HG02840 (cell line): Measurements from ENCODE around the gene EXOSC6.
"Not testable (repeated sequence)": the region's sequence is repeated elsewhere in the genome, so short reads cannot be mapped to it uniquely, and the experiment has no call there.

Experiments
- ATAC-seq: cut with Tn5 transposase; IDR thresholded peaks from one replicate; pipeline ENCODE4 v1.9.1; 2021; ENCODE audit warnings: mild to moderate bottlenecking, moderate library complexity, moderate number of reproducible peaks; ENCODE audit not compliant: unreplicated experiment, low FRiP score

EXOSC6 gene

DNA sequence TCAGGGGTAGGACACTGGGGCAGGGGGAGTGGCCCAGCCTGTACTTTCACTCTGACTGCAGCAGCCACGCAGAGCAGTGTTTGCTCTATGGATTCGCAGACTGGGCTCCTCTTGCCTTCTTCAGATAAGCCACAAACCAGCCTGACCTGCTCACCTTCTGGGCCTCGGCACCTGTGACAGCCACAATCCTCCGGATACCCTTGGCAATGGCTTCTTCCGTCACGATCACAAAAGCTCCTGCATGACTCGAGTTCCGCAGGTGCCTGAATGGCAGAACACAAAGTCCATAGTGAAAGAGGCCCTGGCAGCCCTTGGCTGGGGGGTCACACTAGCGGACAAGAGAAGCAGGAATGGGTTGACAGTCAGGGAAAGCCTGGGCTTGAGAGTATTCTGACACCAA, 3.8 kb upstream of the EXOSC6 start:
- no peak for ATAC-seq

GRCh38 chr16:70254965-70255286, 3.2 kb upstream of the EXOSC6 start:
- ATAC-seq = no peak

- ATAC-seq = no peak
Measured at GRCh38 chr16:70254180-70254964, 2.6 kb upstream of the EXOSC6 start.

- no peak for ATAC-seq
Measured at GRCh38 chr16:70253291-70254106, 1.8 kb upstream of the EXOSC6 start.

GRCh38 chr16:70252355-70252988, 732 bp upstream of the EXOSC6 start:
- no peak for ATAC-seq

DNA sequence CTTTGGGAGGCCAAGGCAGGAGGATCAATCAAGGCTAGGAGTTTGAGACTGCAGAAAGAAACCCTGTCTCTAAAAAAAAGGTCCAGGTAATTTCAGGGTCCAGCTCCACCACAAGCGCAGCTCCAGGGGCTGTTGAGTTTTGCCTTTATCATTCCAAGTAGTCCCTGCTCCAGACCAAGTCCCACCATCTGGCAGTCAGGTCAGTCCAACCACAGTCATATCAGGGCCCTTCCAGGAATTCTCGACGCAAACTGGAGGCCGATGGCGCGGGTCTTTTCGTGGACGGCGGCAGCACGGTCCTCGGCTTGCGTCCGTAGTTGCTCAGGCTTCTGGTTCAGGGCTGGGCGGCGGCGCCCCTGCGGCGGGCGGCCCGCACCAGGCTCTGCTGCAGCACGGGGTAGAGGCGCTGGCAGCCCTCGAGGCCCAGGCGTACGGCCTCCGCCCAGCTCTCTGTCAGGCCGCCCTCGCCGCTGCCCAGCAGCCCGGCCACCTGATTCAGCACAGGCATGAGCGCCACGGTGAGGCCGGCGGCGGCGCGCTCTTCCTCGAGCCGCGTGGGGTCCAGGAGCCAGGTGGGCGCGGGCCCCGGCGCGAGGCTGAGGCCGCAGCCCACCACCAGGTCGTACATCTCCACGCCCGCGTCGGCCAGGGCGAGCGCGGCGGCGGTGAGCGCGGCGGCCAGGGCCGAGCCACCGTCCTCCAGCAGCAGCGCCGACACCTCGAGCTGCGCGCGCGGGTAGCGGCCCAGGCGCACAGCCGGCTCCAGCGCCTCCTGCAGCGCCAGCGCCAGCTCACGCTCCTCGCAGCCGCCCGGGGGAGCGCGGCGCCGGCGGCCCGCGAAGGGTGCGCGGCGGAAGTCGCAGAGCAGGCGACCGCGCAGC, 752 bp downstream of the EXOSC6 start:
- peak; percentile 29 for ATAC-seq

- ATAC-seq = not testable (repeated sequence)
Measured at GRCh38 chr16:70249697-70250096, 2.0 kb downstream of the EXOSC6 start.

DNA sequence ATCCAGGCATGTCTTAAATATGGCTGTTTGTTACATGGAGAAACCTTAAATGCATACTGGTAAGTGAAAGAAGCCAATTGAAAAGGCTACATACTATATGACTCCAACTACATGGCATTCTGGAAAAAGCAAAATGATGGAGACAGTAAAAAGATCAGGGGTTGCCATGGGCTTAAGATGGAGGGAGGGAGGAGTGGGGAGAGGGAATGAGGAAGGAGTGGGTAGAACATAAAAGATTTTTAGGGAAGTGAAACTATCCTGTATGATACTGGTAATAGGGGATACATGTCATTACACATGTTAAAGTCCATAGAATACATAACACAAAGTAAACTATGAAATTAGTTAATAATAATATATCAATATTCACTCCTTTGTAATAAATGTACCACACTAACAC, 13.0 kb downstream of the EXOSC6 start:
- not testable (repeated sequence) for ATAC-seq

DNA sequence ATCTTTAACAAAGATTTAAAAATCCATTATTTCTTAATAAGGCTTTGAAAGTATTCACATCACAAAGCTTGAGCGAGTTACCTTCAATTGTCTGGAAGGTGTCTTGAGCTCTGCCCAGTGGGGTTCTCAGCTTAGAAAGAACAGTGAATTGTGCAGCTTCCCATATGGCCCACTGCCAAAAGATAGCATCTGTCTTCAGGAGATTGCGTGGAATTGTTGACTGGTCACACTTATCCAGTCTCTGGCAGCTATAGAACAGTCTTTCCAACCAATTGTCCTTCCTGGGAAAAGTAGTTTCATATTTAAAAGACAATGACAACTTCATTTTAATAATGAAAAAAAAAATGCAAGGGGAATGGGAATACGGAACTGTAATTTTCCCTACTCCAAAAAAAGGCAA, 19.9 kb downstream of the EXOSC6 start:
- ATAC-seq = not testable (repeated sequence)

- not testable (repeated sequence) for ATAC-seq
Measured at GRCh38 chr16:70226024-70226423, 25.7 kb downstream of the EXOSC6 start.

GRCh38 chr16:70225430-70225829, 26.3 kb downstream of the EXOSC6 start:
- ATAC-seq = not testable (repeated sequence)

DNA sequence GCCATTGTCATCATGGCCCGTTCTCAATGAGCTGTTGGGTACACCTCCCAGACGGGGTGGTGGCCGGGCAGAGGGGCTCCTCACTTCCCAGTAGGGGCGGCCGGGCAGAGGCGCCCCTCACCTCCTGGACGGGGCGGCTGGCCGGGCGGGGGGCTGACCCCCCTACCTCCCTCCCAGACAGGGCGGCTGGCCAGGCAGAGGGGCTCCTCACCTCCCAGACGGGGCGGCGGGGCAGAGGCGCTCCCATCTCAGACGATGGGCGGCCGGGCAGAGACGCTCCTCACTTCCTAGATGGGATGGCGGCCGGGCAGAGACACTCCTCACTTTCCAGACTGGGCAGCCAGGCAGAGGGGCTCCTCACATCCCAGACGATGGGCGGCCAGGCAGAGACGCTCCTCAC, 27.1 kb downstream of the EXOSC6 start:
- ATAC-seq = not testable (repeated sequence)

DNA sequence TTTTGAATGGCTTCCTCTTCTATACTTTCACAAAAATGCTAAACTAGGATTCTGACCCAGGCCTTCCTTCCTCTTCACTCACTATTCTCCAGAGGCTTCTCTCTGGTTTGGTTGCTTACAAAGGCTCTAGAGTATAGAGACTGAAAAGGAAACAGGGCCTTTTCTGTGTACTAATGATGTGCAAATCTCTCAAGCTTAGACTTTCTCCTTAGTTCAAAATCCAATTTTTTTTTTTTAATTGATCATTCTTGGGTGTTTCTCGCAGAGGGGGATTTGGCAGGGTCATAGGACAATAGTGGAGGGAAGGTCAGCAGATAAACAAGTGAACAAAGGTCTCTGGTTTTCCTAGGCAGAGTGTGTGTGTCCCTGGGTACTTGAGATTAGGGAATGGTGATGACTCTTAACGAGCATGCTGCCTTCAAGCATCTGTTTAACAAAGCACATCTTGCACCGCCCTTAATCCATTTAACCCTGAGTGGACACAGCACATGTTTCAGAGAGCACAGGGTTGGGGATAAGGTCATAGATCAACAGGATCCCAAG, 27.7 kb downstream of the EXOSC6 start:
- not testable (repeated sequence) for ATAC-seq

GRCh38 chr16:70223216-70223615, 28.5 kb downstream of the EXOSC6 start:
- ATAC-seq = not testable (repeated sequence)

DNA sequence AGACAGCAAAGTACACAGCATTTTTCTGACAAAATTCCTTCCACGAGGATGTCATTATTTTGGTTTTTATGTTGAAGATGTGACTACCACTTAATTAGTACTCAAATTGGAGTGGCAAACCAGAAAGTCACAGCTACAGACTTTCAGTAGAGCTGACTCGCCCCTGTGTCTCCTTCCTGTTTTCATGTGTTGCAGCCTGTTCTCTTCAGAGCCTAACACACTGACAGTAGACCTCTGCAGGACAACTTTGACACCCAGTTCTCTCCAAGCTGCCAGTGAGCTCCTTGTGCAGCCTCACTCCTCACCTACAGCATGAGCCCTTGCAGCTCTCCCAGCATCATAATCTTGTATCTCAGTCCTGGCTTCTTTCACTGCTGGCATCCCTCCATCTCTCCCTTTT, 29.2 kb downstream of the EXOSC6 start:
- ATAC-seq = not testable (repeated sequence)

- ATAC-seq = not testable (repeated sequence)
Measured at GRCh38 chr16:70218586-70218985, 33.2 kb downstream of the EXOSC6 start.

- not testable (repeated sequence) for ATAC-seq
Measured at GRCh38 chr16:70206382-70206781, 45.4 kb downstream of the EXOSC6 start.

- ATAC-seq = not testable (repeated sequence)
Measured at GRCh38 chr16:70204668-70205405, 46.9 kb downstream of the EXOSC6 start.

GRCh38 chr16:70204010-70204409, 47.7 kb downstream of the EXOSC6 start:
- ATAC-seq = not testable (repeated sequence)
